GM23338 (cell line): ENCODE results near the gene CACTIN. TPM values are rescaled to one million over a fixed set of nuclear protein-coding genes. Genes with fewer than 3 reads are reported as not detected.

Experiments
- ATAC-seq: fragments of 200-7000 bp; cut with Tn5 transposase; 3 replicates; pipeline ENCODE4 v1.9.1; 2020
- DNase-seq: peaks from one replicate; pipeline ENCODE4 v3.0.0-alpha.2; 2015; ENCODE audit warnings: low spot score
- H2AFZ ChIP-seq: fragments of 200-600 bp; sonication (generic); 2 replicates; pipeline ENCODE4 v1.8.0; 2016; ENCODE audit warnings: antibody characterized with exemption, mild to moderate bottlenecking, moderate library complexity
- H3F3A ChIP-seq: fragments of 200-600 bp; sonication (generic); replicated peaks from 2 replicates; pipeline ENCODE4 v1.8.0; 2017; ENCODE audit warnings: antibody characterized with exemption, mixed run types, low read depth
- H3K27ac ChIP-seq: fragments of 200-600 bp; sonication (generic); 2 replicates; pipeline ENCODE4 v1.6.1; 2016; ENCODE audit warnings: low read depth
- H3K27me3 ChIP-seq: fragments of 200-600 bp; sonication (generic); 2 replicates; pipeline ENCODE4 v1.8.0; 2016; ENCODE audit warnings: mild to moderate bottlenecking, mixed run types, moderate library complexity; ENCODE audit not compliant: insufficient read depth
- H3K36me3 ChIP-seq: fragments of 200-600 bp; sonication (generic); 2 replicates; pipeline ENCODE4 v1.8.0; 2016; ENCODE audit warnings: mild to moderate bottlenecking; ENCODE audit not compliant: insufficient read depth
- H3K4me1 ChIP-seq: fragments of 200-600 bp; sonication (generic); 2 replicates; pipeline ENCODE4 v1.8.0; 2016; ENCODE audit warnings: mild to moderate bottlenecking, moderate library complexity; ENCODE audit not compliant: insufficient read depth
- H3K4me2 ChIP-seq: fragments of 200-600 bp; sonication (generic); 2 replicates; pipeline ENCODE4 v1.7.1; 2017; ENCODE audit warnings: mixed run types
- H3K4me3 ChIP-seq: fragments of 200-600 bp; sonication (generic); 2 replicates; pipeline ENCODE4 v1.6.1; 2016; ENCODE audit warnings: mixed run types
- H3K79me2 ChIP-seq: fragments of 200-600 bp; sonication (generic); replicated peaks from 2 replicates; pipeline ENCODE4 v1.8.0; 2017; ENCODE audit warnings: mild to moderate bottlenecking; ENCODE audit not compliant: insufficient read depth
- H3K9me2 ChIP-seq: fragments of 200-600 bp; sonication (generic); 2 replicates; pipeline ENCODE4 v1.8.0; 2017; ENCODE audit not compliant: insufficient read depth
- H4K20me1 ChIP-seq: fragments of 200-600 bp; sonication (generic); replicated peaks from 2 replicates; pipeline ENCODE4 v1.8.0; 2017; ENCODE audit warnings: mild to moderate bottlenecking; ENCODE audit not compliant: insufficient read depth
- H3K27ac Mint-ChIP-seq: 2 replicates; pipeline ENCODE4 v1.8.0; 2020; ENCODE audit warnings: inconsistent platforms, mild to moderate bottlenecking, moderate library complexity, mixed read lengths
- H3K27me3 Mint-ChIP-seq: 3 replicates; pipeline ENCODE4 v1.8.0; 2022; ENCODE audit warnings: low read depth, mild to moderate bottlenecking, moderate library complexity, mixed read lengths, inconsistent platforms; ENCODE audit not compliant: insufficient read depth, poor library complexity
- H3K36me3 Mint-ChIP-seq: 3 replicates; pipeline ENCODE4 v1.8.0; 2021; ENCODE audit warnings: low read depth, mild to moderate bottlenecking, inconsistent platforms, moderate library complexity, mixed read lengths
- H3K4me1 Mint-ChIP-seq: 3 replicates; pipeline ENCODE4 v1.8.0; 2020; ENCODE audit warnings: mild to moderate bottlenecking, inconsistent platforms, mixed read lengths
- H3K4me3 Mint-ChIP-seq: 3 replicates; pipeline ENCODE4 v1.8.0; 2021; ENCODE audit warnings: moderate library complexity, mild to moderate bottlenecking, inconsistent platforms, mixed read lengths
- H3K9me3 Mint-ChIP-seq: 3 replicates; pipeline ENCODE4 v1.8.0; 2020; ENCODE audit warnings: moderate library complexity, mild to moderate bottlenecking, inconsistent platforms, mixed read lengths
- JUNB ChIP-seq: IDR thresholded peaks from one replicate; pipeline ENCODE4 v1.6.1; 2016; ENCODE audit warnings: antibody characterized with exemption; ENCODE audit not compliant: unreplicated experiment
- POLR2AphosphoS5 ChIP-seq: IDR thresholded peaks from 2 replicates; pipeline ENCODE4 v1.6.1; 2016; ENCODE audit warnings: antibody characterized with exemption, low read depth
- REST ChIP-seq: IDR thresholded peaks from one replicate; pipeline ENCODE4 v1.6.1; 2018; ENCODE audit warnings: antibody characterized with exemption; ENCODE audit not compliant: unreplicated experiment
- polyA plus RNA-seq: library from polyadenylated mRNA; unstranded; fragments of >200 nt; fragmentation: Nextera tagmentation; extraction: Ambion mirVana; gene quantifications from 2 replicates; pipeline ENCODE4 v1.2.1, GENCODE V29; 2016
- total RNA-seq: library from RNA; depleted of rRNA; stranded (reverse); fragments of >200 nt; shearing (Covaris generic); gene quantifications from 2 replicates; pipeline ENCODE4 v1.2.3, GENCODE V29; 2014
- TF ChIP-seq, protein P1 (sequence below): fragments of 250-450 bp; sonication (Bioruptor Pico); IDR thresholded peaks from 2 replicates; pipeline ENCODE4 v1.5.0; 2020; ENCODE audit warnings: mild to moderate bottlenecking, moderate library complexity

The CACTIN gene
- total and polyA plus RNA-seq, 2 experiments from 2014 or later: 14.3 to 47.4 TPM

- Mint-ChIP-seq H3K9me3 (no peaks in the 10 kb centered on the region), H3K27me3 (peaks cover 8% of the 10 kb centered on the region), H3K4me3 (peak overlapping the region; percentile 69), H3K27ac (no peak overlapping the region), H3K36me3 (peaks cover 13% of the 10 kb centered on the region), H3K4me1 (peaks cover 11% of the 10 kb centered on the region)
- ATAC-seq (peak; percentile 59), DNase-seq (peak; percentile 81)
- Histone ChIP-seq H4K20me1 (no peaks in the 10 kb centered on the region), H3K36me3 (no peaks in the 10 kb centered on the region), H3F3A (peaks cover 4% of the 10 kb centered on the region; the same call in 1 of the 2 replicates), H3K27me3 (peaks cover 11% of the 10 kb centered on the region), H3K4me2 (peak overlapping the region; percentile 95), H2AFZ (peak overlapping the region; percentile 80), H3K27ac (no peak overlapping the region), H3K9me2 (no peaks in the 10 kb centered on the region), H3K4me3 (peak overlapping the region; percentile 64), H3K79me2 (no peaks in the 10 kb centered on the region), H3K4me1 (peaks cover 10% of the 10 kb centered on the region)
- TF ChIP-seq, protein P1, sequence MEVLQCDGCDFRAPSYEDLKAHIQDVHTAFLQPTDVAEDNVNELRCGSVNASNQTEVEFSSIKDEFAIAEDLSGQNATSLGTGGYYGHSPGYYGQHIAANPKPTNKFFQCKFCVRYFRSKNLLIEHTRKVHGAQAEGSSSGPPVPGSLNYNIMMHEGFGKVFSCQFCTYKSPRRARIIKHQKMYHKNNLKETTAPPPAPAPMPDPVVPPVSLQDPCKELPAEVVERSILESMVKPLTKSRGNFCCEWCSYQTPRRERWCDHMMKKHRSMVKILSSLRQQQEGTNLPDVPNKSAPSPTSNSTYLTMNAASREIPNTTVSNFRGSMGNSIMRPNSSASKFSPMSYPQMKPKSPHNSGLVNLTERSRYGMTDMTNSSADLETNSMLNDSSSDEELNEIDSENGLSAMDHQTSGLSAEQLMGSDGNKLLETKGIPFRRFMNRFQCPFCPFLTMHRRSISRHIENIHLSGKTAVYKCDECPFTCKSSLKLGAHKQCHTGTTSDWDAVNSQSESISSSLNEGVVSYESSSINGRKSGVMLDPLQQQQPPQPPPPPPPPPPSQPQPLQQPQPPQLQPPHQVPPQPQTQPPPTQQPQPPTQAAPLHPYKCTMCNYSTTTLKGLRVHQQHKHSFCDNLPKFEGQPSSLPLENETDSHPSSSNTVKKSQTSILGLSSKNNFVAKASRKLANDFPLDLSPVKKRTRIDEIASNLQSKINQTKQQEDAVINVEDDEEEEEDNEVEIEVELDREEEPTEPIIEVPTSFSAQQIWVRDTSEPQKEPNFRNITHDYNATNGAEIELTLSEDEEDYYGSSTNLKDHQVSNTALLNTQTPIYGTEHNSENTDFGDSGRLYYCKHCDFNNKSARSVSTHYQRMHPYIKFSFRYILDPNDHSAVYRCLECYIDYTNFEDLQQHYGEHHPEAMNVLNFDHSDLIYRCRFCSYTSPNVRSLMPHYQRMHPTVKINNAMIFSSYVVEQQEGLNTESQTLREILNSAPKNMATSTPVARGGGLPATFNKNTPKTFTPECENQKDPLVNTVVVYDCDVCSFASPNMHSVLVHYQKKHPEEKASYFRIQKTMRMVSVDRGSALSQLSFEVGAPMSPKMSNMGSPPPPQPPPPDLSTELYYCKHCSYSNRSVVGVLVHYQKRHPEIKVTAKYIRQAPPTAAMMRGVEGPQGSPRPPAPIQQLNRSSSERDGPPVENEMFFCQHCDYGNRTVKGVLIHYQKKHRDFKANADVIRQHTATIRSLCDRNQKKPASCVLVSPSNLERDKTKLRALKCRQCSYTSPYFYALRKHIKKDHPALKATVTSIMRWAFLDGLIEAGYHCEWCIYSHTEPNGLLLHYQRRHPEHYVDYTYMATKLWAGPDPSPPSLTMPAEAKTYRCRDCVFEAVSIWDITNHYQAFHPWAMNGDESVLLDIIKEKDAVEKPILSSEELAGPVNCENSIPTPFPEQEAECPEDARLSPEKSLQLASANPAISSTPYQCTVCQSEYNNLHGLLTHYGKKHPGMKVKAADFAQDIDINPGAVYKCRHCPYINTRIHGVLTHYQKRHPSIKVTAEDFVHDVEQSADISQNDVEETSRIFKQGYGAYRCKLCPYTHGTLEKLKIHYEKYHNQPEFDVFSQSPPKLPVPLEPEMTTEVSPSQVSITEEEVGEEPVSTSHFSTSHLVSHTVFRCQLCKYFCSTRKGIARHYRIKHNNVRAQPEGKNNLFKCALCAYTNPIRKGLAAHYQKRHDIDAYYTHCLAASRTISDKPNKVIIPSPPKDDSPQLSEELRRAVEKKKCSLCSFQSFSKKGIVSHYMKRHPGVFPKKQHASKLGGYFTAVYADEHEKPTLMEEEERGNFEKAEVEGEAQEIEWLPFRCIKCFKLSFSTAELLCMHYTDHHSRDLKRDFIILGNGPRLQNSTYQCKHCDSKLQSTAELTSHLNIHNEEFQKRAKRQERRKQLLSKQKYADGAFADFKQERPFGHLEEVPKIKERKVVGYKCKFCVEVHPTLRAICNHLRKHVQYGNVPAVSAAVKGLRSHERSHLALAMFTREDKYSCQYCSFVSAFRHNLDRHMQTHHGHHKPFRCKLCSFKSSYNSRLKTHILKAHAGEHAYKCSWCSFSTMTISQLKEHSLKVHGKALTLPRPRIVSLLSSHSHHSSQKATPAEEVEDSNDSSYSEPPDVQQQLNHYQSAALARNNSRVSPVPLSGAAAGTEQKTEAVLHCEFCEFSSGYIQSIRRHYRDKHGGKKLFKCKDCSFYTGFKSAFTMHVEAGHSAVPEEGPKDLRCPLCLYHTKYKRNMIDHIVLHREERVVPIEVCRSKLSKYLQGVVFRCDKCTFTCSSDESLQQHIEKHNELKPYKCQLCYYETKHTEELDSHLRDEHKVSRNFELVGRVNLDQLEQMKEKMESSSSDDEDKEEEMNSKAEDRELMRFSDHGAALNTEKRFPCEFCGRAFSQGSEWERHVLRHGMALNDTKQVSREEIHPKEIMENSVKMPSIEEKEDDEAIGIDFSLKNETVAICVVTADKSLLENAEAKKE (CRISPR knock-in tag): no peak
- TF ChIP-seq REST (no peak), POLR2AphosphoS5 (0 out of 2 replicates have a peak, but pooled peaks have one; percentile 39), JUNB (no peak)
Observed at GRCh38 chr19:3607303-3608078, 19.1 kb downstream of the CACTIN start.
